Lower leg skin (tissue), 3 donors: ENCODE measurements around the gene SUMO2.

Experiments used
- CTCF ChIP-seq, 3 donors: fragments of 450-650 bp; IDR thresholded peaks; one replicate each; pipeline ENCODE4 v1.5.1; 2016; ENCODE audit warnings: antibody characterized with exemption in 3 of 3, mild to moderate bottlenecking in 3 of 3, moderate library complexity in 2 of 3
- POLR2A ChIP-seq, 2 donors: fragments of 450-650 bp; IDR thresholded peaks; one replicate each; pipeline ENCODE4 v1.6.1; 2016 to 2017; ENCODE audit warnings: antibody characterized with exemption in 2 of 2, mild to moderate bottlenecking in 1 of 2, moderate library complexity in 1 of 2

GRCh38 chr17:75124819-75125162 is 58.0 kb downstream of the SUMO2 start:
- TF ChIP-seq CTCF (IDR thresholded peaks at IDR 0.05) = no peak
- TF ChIP-seq POLR2A (IDR thresholded peaks at IDR 0.05) = no peak
